IMR-90 (cell line): Measurements from ENCODE around the gene CDCA7. TPM values are rescaled to one million over a fixed set of nuclear protein-coding genes. Genes with fewer than 3 reads are reported as not detected.

Experiments used
- ATAC-seq: fragments of 200-7000 bp; cut with Tn5 transposase; 2 replicates; pipeline ENCODE4 v1.9.1; 2020; ENCODE audit warnings: low read depth, mild to moderate bottlenecking, moderate library complexity
- BruUV-seq: library from RNA; stranded (reverse); fragments of 400-500 nt; replicated peaks from 2 replicates; lab custom pipeline; 2021; lab: Mats Ljungman, UMichigan
- CTCF ChIA-PET: fragments of 300-600 bp; formaldehyde crosslinking; extraction: SDS; loops from one replicate; lab custom pipeline; 2021; ENCODE audit warnings: antibody characterized with exemption; lab: Yijun Ruan, JAX
- POLR2A ChIA-PET: fragments of 300-600 bp; sonication (Branson Sonifier 250); formaldehyde crosslinking; loops from one replicate; lab custom pipeline; 2022; ENCODE audit warnings: antibody characterized with exemption; ENCODE audit not compliant: unreplicated experiment; lab: Charles Lee
- DNase-seq: peaks from one replicate; pipeline ENCODE4 v3.0.0; 2013
- H2AFZ ChIP-seq: replicated peaks from 2 replicates; pipeline ENCODE3; 2013; ENCODE audit warnings: low read length, mild to moderate bottlenecking; ENCODE audit not compliant: poor library complexity
- H2AK5ac ChIP-seq: 2 replicates; pipeline ENCODE4 v1.6.1; 2013; ENCODE audit warnings: low read depth, low read length, inconsistent platforms
- H2AK9ac ChIP-seq: replicated peaks from 2 replicates; pipeline ENCODE3; 2013; ENCODE audit warnings: mild to moderate bottlenecking, low read depth, low read length, moderate library complexity; ENCODE audit not compliant: poor library complexity
- H2BK120ac ChIP-seq: 2 replicates; pipeline ENCODE4 v1.6.1; 2013; ENCODE audit warnings: low read depth, low read length, inconsistent platforms
- H2BK15ac ChIP-seq: 3 replicates; pipeline ENCODE4 v1.6.1; 2013; ENCODE audit warnings: low read depth, low read length, inconsistent platforms
- H2BK20ac ChIP-seq: 2 replicates; pipeline ENCODE4 v1.6.1; 2013; ENCODE audit warnings: low read depth, mild to moderate bottlenecking, inconsistent platforms, low read length, moderate library complexity
- H2BK5ac ChIP-seq: 2 replicates; pipeline ENCODE4 v1.6.1; 2013; ENCODE audit warnings: mild to moderate bottlenecking, low read depth, low read length, inconsistent platforms; ENCODE audit not compliant: poor library complexity, severe bottlenecking
- H3K14ac ChIP-seq: replicated peaks from 2 replicates; pipeline ENCODE4 v1.6.1; 2013; ENCODE audit warnings: low read depth, low read length, inconsistent platforms
- H3K18ac ChIP-seq: 2 replicates; pipeline ENCODE4 v1.6.1; 2013; ENCODE audit warnings: low read depth, low read length, control low read depth
- H3K23ac ChIP-seq: 2 replicates; pipeline ENCODE4 v1.6.1; 2013; ENCODE audit warnings: low read depth, low read length, inconsistent platforms
- H3K27ac ChIP-seq: 2 replicates; pipeline ENCODE4 v1.5.1; 2013; ENCODE audit warnings: mild to moderate bottlenecking, control low read depth, low read length; ENCODE audit not compliant: insufficient read depth
- H3K27me3 ChIP-seq: 2 replicates; pipeline ENCODE4 v1.6.1; 2013; ENCODE audit warnings: low read length; ENCODE audit not compliant: control insufficient read depth, insufficient read depth
- H3K36me3 ChIP-seq: 2 replicates; pipeline ENCODE4 v1.6.1; 2013; ENCODE audit warnings: low read length, mixed read lengths; ENCODE audit not compliant: control insufficient read depth, insufficient read depth
- H3K4ac ChIP-seq: 2 replicates; pipeline ENCODE4 v1.6.1; 2013; ENCODE audit warnings: low read depth, low read length, inconsistent platforms
- H3K4me1 ChIP-seq: 2 replicates; pipeline ENCODE4 v1.6.1; 2013; ENCODE audit warnings: low read length, mixed read lengths; ENCODE audit not compliant: control insufficient read depth, insufficient read depth
- H3K4me2 ChIP-seq: 2 replicates; pipeline ENCODE4 v1.6.1; 2013; ENCODE audit warnings: low read depth, mild to moderate bottlenecking, control low read depth, low read length, moderate library complexity
- H3K4me3 ChIP-seq: 2 replicates; pipeline ENCODE4 v1.5.1; 2013; ENCODE audit warnings: low read depth, mild to moderate bottlenecking, control low read depth, low read length, moderate library complexity; ENCODE audit not compliant: insufficient read depth
- H3K56ac ChIP-seq: 2 replicates; pipeline ENCODE4 v1.6.1; 2013; ENCODE audit warnings: low read length, inconsistent platforms; ENCODE audit not compliant: insufficient read depth; ENCODE audit errors: extremely low read depth
- H3K79me1 ChIP-seq, 2 experiments: 2 replicates each; pipeline ENCODE4 v1.6.1; 2013; ENCODE audit warnings: low read length in 2 of 2, inconsistent platforms in 1 of 2, low read depth in 1 of 2
- H3K9ac ChIP-seq: 2 replicates; pipeline ENCODE4 v1.6.1; 2013; ENCODE audit warnings: low read depth, low read length, control low read depth
- H3K9me1 ChIP-seq: 2 replicates; pipeline ENCODE4 v1.6.1; 2013; ENCODE audit warnings: low read length, inconsistent platforms; ENCODE audit not compliant: insufficient read depth
- H3K9me3 ChIP-seq: 2 replicates; pipeline ENCODE4 v1.6.1; 2013; ENCODE audit warnings: low read length; ENCODE audit not compliant: control insufficient read depth, insufficient read depth
- H4K20me1 ChIP-seq: 2 replicates; pipeline ENCODE4 v1.6.1; 2013; ENCODE audit warnings: low read length, inconsistent platforms; ENCODE audit not compliant: insufficient read depth
- H4K5ac ChIP-seq: 2 replicates; pipeline ENCODE4 v1.6.1; 2013; ENCODE audit warnings: mild to moderate bottlenecking, low read depth, low read length, control low read depth
- H4K8ac ChIP-seq, 2 experiments: 2 replicates each; pipeline ENCODE4 v1.6.1; 2013; ENCODE audit warnings: low read depth in 2 of 2, low read length in 2 of 2, control low read depth in 1 of 2, inconsistent platforms in 1 of 2
- H4K91ac ChIP-seq: 2 replicates; pipeline ENCODE4 v1.6.1; 2013; ENCODE audit warnings: low read depth, low read length, inconsistent platforms; ENCODE audit not compliant: insufficient read depth
- FOS ChIP-seq: fragments of 150-350 bp; IDR thresholded peaks from 2 replicates; pipeline ENCODE4 v1.6.1; 2016; ENCODE audit warnings: low read depth, low read length
- MAZ ChIP-seq: IDR thresholded peaks from 2 replicates; pipeline ENCODE4 v1.6.1; 2012; ENCODE audit warnings: low read depth, mild to moderate bottlenecking, low read length, improper control_type of control experiment, moderate library complexity, borderline replicate concordance
- MXI1 ChIP-seq: IDR thresholded peaks from 2 replicates; pipeline ENCODE4 v1.6.1; 2012; ENCODE audit warnings: low read depth, mild to moderate bottlenecking, low read length, moderate library complexity, borderline replicate concordance
- NFE2L2 ChIP-seq: fragments of 150-350 bp; IDR thresholded peaks from 2 replicates; pipeline ENCODE4 v1.6.1; 2016; ENCODE audit warnings: low read depth, mild to moderate bottlenecking, low read length
- RAD21 ChIP-seq: IDR thresholded peaks from 2 replicates; pipeline ENCODE4 v1.6.1; 2012; ENCODE audit warnings: low read length, improper control_type of control experiment
- RFX5 ChIP-seq: IDR thresholded peaks from 2 replicates; pipeline ENCODE4 v1.8.0; 2012; ENCODE audit warnings: low read depth, mild to moderate bottlenecking, low read length, moderate library complexity
- SMC3 ChIP-seq: fragments of 150-350 bp; IDR thresholded peaks from 2 replicates; pipeline ENCODE4 v1.6.1; 2016; ENCODE audit warnings: low read depth, mild to moderate bottlenecking, antibody characterized with exemption, low read length, moderate library complexity
- WGBS, 2 experiments: methylation state at CpG; one replicate each; pipeline versions ENCODE4 v1.1.5 to v1.1.7; 2013; ENCODE audit warnings: missing lambda C conversion rate in 2 of 2; ENCODE audit not compliant: insufficient read length in 1 of 2; ENCODE audit errors: extremely low coverage in 2 of 2; 5-methylcytosine and 5-hydroxymethylcytosine counted together
- dilution Hi-C: fragments of 300-500 bp; cut with HindIII; formaldehyde crosslinking; loops from one replicate; pipeline ENCODE4 v1.14.3; 2018; ENCODE audit warnings: low sequenced_read_pairs; ENCODE audit not compliant: unreplicated experiment
- in situ Hi-C: fragments of 300-500 bp; cut with MboI; formaldehyde crosslinking; loops from 3 replicates; pipeline ENCODE4 v1.14.3; 2019; ENCODE audit warnings: low sequenced_read_pairs, inconsistent platforms, mixed read lengths
- intact Hi-C: fragments of 100-400 bp; cut with micrococcal nuclease; formaldehyde crosslinking; loops from 2 replicates; pipeline ENCODE4 v1.10.0; 2022
- polyA plus RNA-seq, 3 experiments: library from polyadenylated mRNA; depleted of rRNA; stranded (reverse); fragments of >200 nt; gene quantifications; 2 replicates each; pipeline ENCODE4 v1.2.3, GENCODE V29; 2012; ENCODE audit warnings: low replicate concordance in 1 of 3
- total RNA-seq: library from RNA; depleted of rRNA; stranded (reverse); fragments of >200 nt; gene quantifications from 2 replicates; pipeline ENCODE4 v1.2.3, GENCODE V29; 2012
- TF ChIP-seq, protein P1 (sequence below): fragments of 150-350 bp; IDR thresholded peaks from 2 replicates; pipeline ENCODE4 v1.6.1; 2016; ENCODE audit warnings: low read depth, mild to moderate bottlenecking, low read length, moderate library complexity, borderline replicate concordance

CDCA7 gene
- total and polyA plus RNA-seq, 2 of the 4 experiments (the other 2 are of a cell fraction) = 12.0 to 18.7 TPM

DNA sequence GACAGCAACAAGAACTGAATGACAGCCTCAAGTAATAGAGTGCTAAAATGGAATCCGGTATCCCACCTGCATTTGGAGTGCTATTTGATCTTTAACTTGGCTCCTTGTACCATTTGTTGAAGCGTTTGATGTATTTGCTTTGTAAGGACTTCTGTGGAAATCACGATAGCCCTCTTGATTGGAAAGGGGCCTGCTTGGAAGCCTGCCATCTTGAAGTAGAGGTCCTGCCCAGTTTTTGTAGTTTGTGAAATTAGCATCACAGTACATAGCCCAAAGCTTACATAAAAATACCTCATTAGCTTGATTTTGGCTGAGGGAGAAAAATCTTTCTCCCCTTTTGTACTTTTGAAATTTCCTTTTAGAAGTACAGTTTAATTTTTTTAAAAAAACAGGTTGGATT, 2.7 kb downstream of the CDCA7 start:
- Histone ChIP-seq H3K56ac (no peak overlapping the region), H3K4me1 (peaks cover 2% of the 10 kb centered on the region; the same call in 1 of the 2 replicates), H3K36me3 (no peaks in the 10 kb centered on the region), H4K91ac (no peak overlapping the region), H3K14ac (no peak overlapping the region), H3K9ac (no peak overlapping the region), H4K5ac (no peak overlapping the region), H3K27ac (no peak overlapping the region), H3K79me1 (peaks cover 16 to 37% of the 10 kb centered on the region in 2 experiments), H3K4me2 (no peak overlapping the region), H2AK9ac (no peak overlapping the region), H4K8ac (no peak overlapping the region), H3K9me1 (peaks cover 7% of the 10 kb centered on the region), H2BK15ac (no peak overlapping the region), H3K27me3 (peaks cover 5% of the 10 kb centered on the region), H2BK5ac (no peak overlapping the region), H3K9me3 (no peaks in the 10 kb centered on the region), H2BK120ac (no peak overlapping the region), H3K4ac (no peak overlapping the region), H2BK20ac (no peak overlapping the region), H3K4me3 (no peak overlapping the region), H2AK5ac (no peak overlapping the region), H3K18ac (no peak overlapping the region), H2AFZ (no peak overlapping the region), H4K20me1 (no peaks in the 10 kb centered on the region), H3K23ac (no peak overlapping the region)
- intact Hi-C loops = no loop called here
- in situ Hi-C loops = loop anchor here (25.0 kb wide), 1 partner anchor 320 kb away; no protein-coding TSS in a partner anchor
- dilution Hi-C loops = no loop called here
- BruUV-seq = no TSS peak
- no CpG with 5 or more reads among the region's 3 CpGs for WGBS, 2 experiments
- DNase-seq (no peak), ATAC-seq (no peak)
- ChIA-PET CTCF (no interaction called here), POLR2A (no interaction called here)
- no peak for TF ChIP-seq MXI1
- TF ChIP-seq, protein P1, sequence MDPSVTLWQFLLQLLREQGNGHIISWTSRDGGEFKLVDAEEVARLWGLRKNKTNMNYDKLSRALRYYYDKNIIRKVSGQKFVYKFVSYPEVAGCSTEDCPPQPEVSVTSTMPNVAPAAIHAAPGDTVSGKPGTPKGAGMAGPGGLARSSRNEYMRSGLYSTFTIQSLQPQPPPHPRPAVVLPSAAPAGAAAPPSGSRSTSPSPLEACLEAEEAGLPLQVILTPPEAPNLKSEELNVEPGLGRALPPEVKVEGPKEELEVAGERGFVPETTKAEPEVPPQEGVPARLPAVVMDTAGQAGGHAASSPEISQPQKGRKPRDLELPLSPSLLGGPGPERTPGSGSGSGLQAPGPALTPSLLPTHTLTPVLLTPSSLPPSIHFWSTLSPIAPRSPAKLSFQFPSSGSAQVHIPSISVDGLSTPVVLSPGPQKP = no peak
- no peak for TF ChIP-seq SMC3
- TF ChIP-seq FOS = no peak
- no peak for TF ChIP-seq RFX5
- TF ChIP-seq NFE2L2 = no peak
- TF ChIP-seq RAD21 = no peak
- TF ChIP-seq MAZ = no peak
